Panc1 (cell line): Measurements from ENCODE around the gene HMGCS1.

ENCODE experiments used
- CTCF ChIP-seq: fragments of 450-650 bp; IDR thresholded peaks from 2 replicates; pipeline ENCODE4 v1.5.1; 2017; ENCODE audit warnings: mild to moderate bottlenecking
- POLR2AphosphoS5 ChIP-seq: IDR thresholded peaks from 2 replicates; pipeline ENCODE4 v1.6.1; 2012; ENCODE audit warnings: mild to moderate bottlenecking, low read depth, low read length, moderate library complexity
- REST ChIP-seq, 2 experiments: IDR thresholded peaks; 2 replicates each; pipeline ENCODE4 v1.6.1; 2011 to 2012; ENCODE audit warnings: low read depth in 2 of 2, control low read depth in 1 of 2, low read length in 1 of 2, mild to moderate bottlenecking in 1 of 2, moderate library complexity in 1 of 2; ENCODE audit not compliant: insufficient read depth in 1 of 2
- SIN3A ChIP-seq: IDR thresholded peaks from 2 replicates; pipeline ENCODE4 v1.6.1; 2012; ENCODE audit warnings: low read depth, mild to moderate bottlenecking, low read length, moderate library complexity, borderline replicate concordance; ENCODE audit not compliant: insufficient read depth
- TCF7L2 ChIP-seq: IDR thresholded peaks from 2 replicates; pipeline ENCODE4 v1.6.1; 2011; ENCODE audit warnings: mild to moderate bottlenecking, low read depth, low read length, inconsistent platforms

GRCh38 chr5:43258116-43258515, 55.1 kb downstream of the HMGCS1 start:
- TF ChIP-seq CTCF (no peak), POLR2AphosphoS5 (no peak), SIN3A (no peak), REST (IDR thresholded peaks at IDR 0.05; ENCODE audit: insufficient read depth in 1 of 2, low read depth in 2 of 2, low read length in 1 of 2) (no peak), TCF7L2 (no peak)
